Gastroesophageal sphincter (tissue), 3 donors: Measurements from ENCODE around the gene TULP4.

Experiments used
- CTCF ChIP-seq, 4 experiments: fragments of 200-600 bp in 2 of 4; fragments of 450-650 bp in 2 of 4; sonication (generic) in 1 of 4; IDR thresholded peaks; one replicate each; pipeline ENCODE4 v1.5.1; 2017 to 2019; ENCODE audit warnings: antibody characterized with exemption in 4 of 4, mild to moderate bottlenecking in 2 of 4, moderate library complexity in 2 of 4
- POLR2A ChIP-seq, 2 donors: fragments of 450-650 bp; IDR thresholded peaks; one replicate each; pipeline ENCODE4 v1.6.1; 2017; ENCODE audit warnings: antibody characterized with exemption in 2 of 2, mild to moderate bottlenecking in 2 of 2, moderate library complexity in 1 of 2

GRCh38 chr6:158290659-158291058 lies 21.6 kb upstream of the TULP4 start:
- no peak for TF ChIP-seq CTCF (IDR thresholded peaks at IDR 0.05)
- no peak for TF ChIP-seq POLR2A (IDR thresholded peaks at IDR 0.05)
